Breast epithelium (tissue), 4 donors: ENCODE results near the gene CCAR1. TPM values are rescaled to one million over a fixed set of nuclear protein-coding genes. Genes with fewer than 3 reads are reported as not detected.
"Not testable (repeated sequence)": the region's sequence is repeated elsewhere in the genome, so short reads cannot be mapped to it uniquely, and the experiment has no call there.

Experiments
- DNase-seq, 2 donors: peaks; one replicate each; pipeline ENCODE4 v3.0.0-alpha.2; 2019; ENCODE audit warnings: low spot score in 2 of 2
- H3K27ac ChIP-seq, 2 donors: fragments of 200-600 bp; sonication (generic) in 1 of 2; one replicate each; pipeline ENCODE4 v1.5.1; 2016 to 2019; ENCODE audit warnings: mild to moderate bottlenecking in 1 of 2
- H3K27me3 ChIP-seq, 2 donors: fragments of 200-600 bp; sonication (generic) in 1 of 2; one replicate each; pipeline versions ENCODE4 v1.5.1 to v1.6.0; 2017 to 2019; ENCODE audit warnings: control low read depth in 1 of 2, mild to moderate bottlenecking in 1 of 2
- H3K36me3 ChIP-seq: fragments of 200-600 bp; one replicate; pipeline ENCODE4 v1.5.1; 2019
- H3K4me1 ChIP-seq, 2 donors: fragments of 200-600 bp; sonication (generic); one replicate each; pipeline ENCODE4 v1.5.1; 2016 to 2019; ENCODE audit warnings: control low read depth in 1 of 2
- H3K4me3 ChIP-seq, 3 donors: fragments of 200-600 bp; sonication (generic); 1 replicate in 2 of 3; 2 replicates in 1 of 3; pipeline ENCODE4 v1.5.1; 2016 to 2019; ENCODE audit warnings: mild to moderate bottlenecking in 3 of 3, moderate library complexity in 2 of 3
- H3K9me3 ChIP-seq, 2 donors: fragments of 200-600 bp; sonication (generic) in 1 of 2; one replicate each; pipeline ENCODE4 v1.5.1; 2016 to 2019; ENCODE audit warnings: control low read depth in 1 of 2
- POLR2A ChIP-seq: fragments of 450-650 bp; IDR thresholded peaks from one replicate; pipeline ENCODE4 v1.6.1; 2016; ENCODE audit warnings: antibody characterized with exemption, mild to moderate bottlenecking, moderate library complexity
- POLR2AphosphoS5 ChIP-seq, 3 donors: sonication (generic); formaldehyde crosslinking; IDR thresholded peaks; one replicate each; pipeline ENCODE4 v1.6.1; 2017; ENCODE audit warnings: antibody characterized with exemption in 3 of 3
- intact Hi-C: fragments of 100-400 bp; cut with DNase I; formaldehyde crosslinking; loops from one replicate; pipeline ENCODE4 v1.15.1; 2023; ENCODE audit warnings: low total_unique reads
- total RNA-seq, 3 donors: library from RNA; depleted of rRNA; stranded (reverse); fragments of >200 nt; gene quantifications; one replicate each; pipeline ENCODE4 v1.1.0, GENCODE V29; 2016
- TF ChIP-seq, protein P1 (sequence below), 3 donors: fragments of 450-650 bp; IDR thresholded peaks; one replicate each; pipeline ENCODE4 v1.5.1; 2016 to 2017; ENCODE audit warnings: antibody characterized with exemption in 3 of 3, mild to moderate bottlenecking in 3 of 3, moderate library complexity in 3 of 3

CCAR1 gene
- total RNA-seq, 3 donors from 2014 or later, result 60.6 to 91.9 (median 70.8) TPM

- no peak for DNase-seq
- Histone ChIP-seq H3K36me3 (no peaks in the 10 kb centered on the region), H3K4me1 (no peaks in the 10 kb centered on the region), H3K27me3 (no peaks in the 10 kb centered on the region), H3K27ac (no peak overlapping the region), H3K4me3 (no peak overlapping the region), H3K9me3 (no peaks in the 10 kb centered on the region)
- TF ChIP-seq, protein P1, sequence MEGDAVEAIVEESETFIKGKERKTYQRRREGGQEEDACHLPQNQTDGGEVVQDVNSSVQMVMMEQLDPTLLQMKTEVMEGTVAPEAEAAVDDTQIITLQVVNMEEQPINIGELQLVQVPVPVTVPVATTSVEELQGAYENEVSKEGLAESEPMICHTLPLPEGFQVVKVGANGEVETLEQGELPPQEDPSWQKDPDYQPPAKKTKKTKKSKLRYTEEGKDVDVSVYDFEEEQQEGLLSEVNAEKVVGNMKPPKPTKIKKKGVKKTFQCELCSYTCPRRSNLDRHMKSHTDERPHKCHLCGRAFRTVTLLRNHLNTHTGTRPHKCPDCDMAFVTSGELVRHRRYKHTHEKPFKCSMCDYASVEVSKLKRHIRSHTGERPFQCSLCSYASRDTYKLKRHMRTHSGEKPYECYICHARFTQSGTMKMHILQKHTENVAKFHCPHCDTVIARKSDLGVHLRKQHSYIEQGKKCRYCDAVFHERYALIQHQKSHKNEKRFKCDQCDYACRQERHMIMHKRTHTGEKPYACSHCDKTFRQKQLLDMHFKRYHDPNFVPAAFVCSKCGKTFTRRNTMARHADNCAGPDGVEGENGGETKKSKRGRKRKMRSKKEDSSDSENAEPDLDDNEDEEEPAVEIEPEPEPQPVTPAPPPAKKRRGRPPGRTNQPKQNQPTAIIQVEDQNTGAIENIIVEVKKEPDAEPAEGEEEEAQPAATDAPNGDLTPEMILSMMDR (IDR thresholded peaks at IDR 0.05), result no peak
- TF ChIP-seq POLR2A (no peak), POLR2AphosphoS5 (IDR thresholded peaks at IDR 0.05) (no peak)
- intact Hi-C loops, result no loop called here
These were observed 15.5 kb upstream of the CCAR1 start for GRCh38 chr10:68705548-68705947.

- H3K4me3 ChIP-seq, H3K27ac ChIP-seq, H3K36me3 ChIP-seq, intact Hi-C loops, H3K27me3 ChIP-seq, DNase-seq, H3K4me1 ChIP-seq, H3K9me3 ChIP-seq: not testable (repeated sequence)
These were observed 12.1 kb upstream of the CCAR1 start for GRCh38 chr10:68708987-68709386.

- not testable (repeated sequence) for H3K36me3 ChIP-seq, H3K9me3 ChIP-seq, H3K27me3 ChIP-seq, H3K4me3 ChIP-seq, H3K4me1 ChIP-seq, DNase-seq, H3K27ac ChIP-seq
- intact Hi-C loops, result loop anchor here (2.0 kb wide), 1 partner anchor 68 kb away; no protein-coding TSS in a partner anchor
These were observed 8.0 kb upstream of the CCAR1 start for GRCh38 chr10:68713065-68713464.

- no peak for DNase-seq
These were observed 3.6 kb upstream of the CCAR1 start for GRCh38 chr10:68717435-68717834.

DNA sequence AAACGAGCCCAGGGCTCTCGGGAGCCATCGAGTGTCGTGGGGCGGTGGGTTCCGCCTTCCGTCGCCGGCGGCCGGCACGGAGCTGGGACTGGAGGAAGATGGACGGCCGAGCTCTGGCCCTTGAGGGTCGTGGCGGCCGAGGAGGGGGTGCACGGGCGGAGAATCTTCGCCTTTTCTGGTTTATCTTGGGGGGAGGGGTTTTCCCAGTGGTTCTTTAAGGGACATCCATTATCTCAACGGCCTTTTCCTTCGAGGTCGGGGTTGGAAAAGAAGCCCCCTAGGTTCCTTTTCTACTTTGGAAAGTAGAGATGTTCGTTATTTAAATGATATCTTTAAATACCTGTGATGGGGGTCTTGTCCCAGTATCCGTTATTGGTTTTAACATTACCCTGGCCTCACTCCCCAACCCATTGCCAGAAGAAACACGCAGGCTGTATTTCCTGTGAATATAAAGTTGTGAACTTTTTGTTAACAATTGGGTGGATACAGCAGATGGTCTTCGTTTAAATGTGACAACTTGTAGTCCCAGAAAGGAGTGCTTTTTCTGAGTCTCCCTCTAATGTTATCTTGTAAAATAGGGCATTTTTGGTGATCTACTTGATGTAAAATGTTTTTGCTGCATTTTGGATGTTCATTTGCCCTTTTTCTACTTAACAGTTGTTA is 765 bp downstream of the CCAR1 start:
- intact Hi-C loops, result no loop called here
- H3K4me3 ChIP-seq, result peak overlapping the region; percentile 80 to 99 (median 90)
- no peaks in the 10 kb centered on the region for H3K27me3 ChIP-seq
- no peaks in the 10 kb centered on the region for H3K9me3 ChIP-seq
- peak overlapping the region; percentile 95 to 98 for H3K27ac ChIP-seq
- no peaks in the 10 kb centered on the region for H3K4me1 ChIP-seq
- no peaks in the 10 kb centered on the region for H3K36me3 ChIP-seq
- TF ChIP-seq, protein P1 (IDR thresholded peaks at IDR 0.05), result no peak
- TF ChIP-seq POLR2A (no peak), POLR2AphosphoS5 (IDR thresholded peaks at IDR 0.05) (no peak)
- no peak for DNase-seq

More at GRCh38 chr10:68717435-68717834, 3.6 kb upstream of the CCAR1 start:
- H3K4me3 ChIP-seq, result no peak overlapping the region
- TF ChIP-seq, protein P1 (IDR thresholded peaks at IDR 0.05), result no peak
- TF ChIP-seq POLR2AphosphoS5 (IDR thresholded peaks at IDR 0.05), result no peak
- no peak overlapping the region for H3K27ac ChIP-seq
- H3K4me1 ChIP-seq, result no peaks in the 10 kb centered on the region
- intact Hi-C loops, result no loop called here
- H3K9me3 ChIP-seq, result no peaks in the 10 kb centered on the region
- no peaks in the 10 kb centered on the region for H3K36me3 ChIP-seq
- no peaks in the 10 kb centered on the region for H3K27me3 ChIP-seq

DNA sequence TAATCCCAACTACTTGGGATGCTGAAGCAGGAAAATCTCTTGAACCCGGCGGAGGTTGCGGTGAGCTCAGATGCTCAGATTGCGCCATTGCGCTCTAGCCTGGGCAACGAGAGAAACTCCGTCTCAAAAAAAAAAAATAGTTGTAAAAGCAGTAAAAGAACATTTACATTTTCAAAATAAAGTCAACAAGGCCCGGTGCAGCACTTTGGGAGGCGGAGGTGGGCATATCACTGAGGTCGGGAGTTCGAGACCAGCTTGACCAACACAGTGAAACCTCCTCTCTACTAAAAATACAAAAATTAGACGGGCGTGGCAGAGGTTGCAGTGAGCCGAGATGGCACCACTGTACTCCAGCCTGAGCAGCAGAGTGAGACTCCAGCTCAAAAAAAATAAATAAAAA is 4.0 kb downstream of the CCAR1 start:
- intact Hi-C loops, result no loop called here

More for the DNA sequence above, 4.0 kb downstream of the CCAR1 start:
- Histone ChIP-seq H3K36me3 (no peaks in the 10 kb centered on the region), H3K27me3 (no peaks in the 10 kb centered on the region), H3K4me3 (no peak overlapping the region), H3K9me3 (no peaks in the 10 kb centered on the region), H3K4me1 (no peaks in the 10 kb centered on the region), H3K27ac (no peak overlapping the region)
- TF ChIP-seq POLR2A (no peak), POLR2AphosphoS5 (IDR thresholded peaks at IDR 0.05) (no peak)
- TF ChIP-seq, protein P1 (IDR thresholded peaks at IDR 0.05), result no peak
- no peak for DNase-seq
